ENCODE results near the gene RLF.
A peak's percentile ranks its signal among the peaks of the same experiment; 100 is the strongest.

The RLF gene

GRCh38 chr1:40244138-40244744, 83.1 kb downstream of the RLF start:
- DNase-seq = no peak

GRCh38 chr1:40245686-40246085, 84.5 kb downstream of the RLF start:
- no peak for DNase-seq

GRCh38 chr1:40247655-40248054, 86.5 kb downstream of the RLF start, which contains the start of gene TMCO2:
Gene TMCO2, plus strand, starts transcription at chr1:40247937. Its CDS starts 57 bp downstream, at chr1:40247994.
- DNase-seq = no peak

- DNase-seq = no peak
Observed at GRCh38 chr1:40248412-40248811, 87.2 kb downstream of the RLF start.

- DNase-seq = no peak
Observed at GRCh38 chr1:40251456-40251855, 90.3 kb downstream of the RLF start.

DNA sequence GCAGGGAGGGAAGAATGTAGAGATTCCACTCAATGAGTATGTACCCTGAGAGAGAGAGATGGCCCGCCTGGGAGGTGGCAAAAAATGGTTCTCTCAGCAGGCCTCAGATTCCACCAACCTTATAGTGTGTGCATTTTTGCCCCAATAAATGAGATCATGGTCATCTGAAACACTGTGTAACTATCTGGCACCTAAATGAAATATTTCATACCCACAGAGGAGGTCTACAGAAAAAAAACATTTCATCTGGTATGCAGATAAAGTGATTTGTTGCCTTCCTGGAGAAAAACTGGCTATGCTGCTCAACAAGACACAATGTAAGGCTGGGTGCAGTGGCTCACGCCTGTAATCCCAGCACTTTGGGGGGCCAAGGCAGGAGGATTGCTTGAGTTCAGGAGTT, 91.4 kb downstream of the RLF start:
- DNase-seq = no peak

GRCh38 chr1:40255231-40255630, 94.0 kb downstream of the RLF start:
- DNase-seq = no peak

DNA sequence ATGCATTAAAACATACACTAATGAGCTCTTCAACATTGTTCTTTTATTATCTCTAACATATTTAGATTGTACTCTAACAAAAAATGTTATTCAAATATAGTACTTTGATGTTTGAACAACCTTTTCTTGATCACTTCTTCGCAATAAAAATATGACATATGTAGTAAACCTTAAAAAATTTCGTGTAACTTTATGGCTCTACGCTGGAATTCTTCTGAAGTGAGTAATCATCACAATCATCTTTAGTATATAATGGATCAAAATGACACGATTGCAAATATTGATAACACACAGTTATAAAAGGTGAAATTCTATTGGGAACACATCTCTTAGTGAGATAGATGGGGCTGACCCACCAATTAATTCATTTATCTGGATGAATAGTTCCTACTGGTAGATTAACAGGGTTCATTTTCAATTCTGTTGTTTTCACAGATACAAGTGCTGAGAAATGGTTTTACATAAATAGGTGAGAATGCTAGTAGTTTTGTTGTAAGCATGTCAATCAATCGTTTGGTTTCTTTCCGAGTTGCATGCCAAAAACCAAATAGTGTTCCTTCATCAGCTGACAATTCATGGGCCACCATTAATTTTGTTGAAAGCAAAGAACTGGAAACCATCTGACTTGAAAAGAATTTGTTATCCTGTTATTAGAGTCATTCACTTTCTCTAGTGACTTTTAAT, 95.4 kb downstream of the RLF start:
- no peak for DNase-seq

DNA sequence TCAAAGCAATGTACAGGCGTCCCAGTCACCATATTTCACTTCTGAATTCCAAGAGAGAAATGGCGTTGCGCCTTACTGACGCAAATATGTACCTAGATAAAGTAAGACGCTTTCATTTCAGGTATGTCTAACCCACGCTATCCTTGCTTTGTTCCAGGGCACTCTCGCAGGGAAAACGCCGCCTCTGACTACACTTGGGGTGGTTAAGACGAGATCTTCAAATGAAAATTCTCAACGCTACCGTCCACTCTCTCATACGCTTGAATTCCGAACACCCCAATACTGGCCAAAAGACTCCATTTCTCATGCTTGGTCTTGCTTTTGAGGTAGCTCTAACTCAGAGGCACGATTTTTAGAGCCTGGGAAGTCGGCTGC, 96.1 kb downstream of the RLF start:
- peak; percentile 31 for DNase-seq

DNA sequence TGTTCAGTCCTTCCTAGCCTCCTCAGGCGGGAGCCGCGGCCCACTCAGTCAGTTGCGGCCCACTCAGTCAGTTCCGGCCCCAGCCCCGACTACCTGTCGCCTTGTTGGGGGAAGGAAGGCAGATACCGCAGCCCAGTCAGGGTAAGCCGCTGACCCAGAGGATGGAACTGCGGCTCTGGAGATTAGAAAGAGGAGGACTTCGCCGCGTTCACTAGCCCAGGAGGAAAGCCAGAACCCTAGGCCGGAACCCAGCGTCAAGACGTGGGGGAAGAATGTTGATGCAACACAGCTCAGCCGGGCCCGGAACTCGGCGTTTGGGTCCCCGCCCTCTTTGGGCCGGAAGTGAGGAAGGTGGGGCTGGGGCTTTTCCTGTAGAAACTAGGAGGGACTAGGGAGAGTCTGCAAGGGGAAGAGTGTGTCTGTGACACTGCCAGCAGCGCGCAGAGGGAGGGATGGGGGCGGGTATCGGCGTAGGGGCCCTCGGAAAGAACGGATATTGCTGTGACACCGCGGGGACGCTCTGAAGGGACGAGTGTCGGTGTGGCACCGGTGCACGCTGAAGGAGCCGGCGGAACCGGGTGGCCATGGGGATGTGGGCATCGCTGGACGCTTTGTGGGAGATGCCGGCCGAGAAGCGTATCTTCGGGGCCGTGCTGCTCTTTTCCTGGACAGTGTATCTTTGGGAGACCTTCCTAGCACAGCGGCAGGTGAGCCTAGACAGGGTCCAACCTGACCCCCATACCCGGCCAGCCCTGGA, 96.7 kb downstream of the RLF start, which contains the start of gene ZMPSTE24:
TSS of gene ZMPSTE24 (plus strand) at position 549 of the 757 bp plus-strand sequence. CDS start at position 585, 36 bp downstream.
- peak; percentile 91 for DNase-seq

DNA sequence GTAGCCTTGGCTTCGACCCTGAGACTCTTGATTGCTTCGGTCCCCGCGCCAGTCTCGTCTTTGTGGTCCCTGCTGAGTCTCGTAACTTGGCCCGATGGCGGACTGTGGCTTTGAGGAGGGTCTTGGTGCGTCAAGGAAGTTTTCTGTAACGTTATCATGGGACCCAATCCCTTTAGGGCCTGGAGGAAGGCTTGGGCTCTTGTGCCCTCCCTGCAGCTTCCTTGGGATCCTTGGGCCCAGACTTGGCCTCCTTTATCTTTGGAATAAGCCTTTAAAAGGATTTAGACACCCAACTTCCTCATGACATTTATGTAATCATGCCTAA, 97.2 kb downstream of the RLF start:
- DNase-seq = no peak

DNA sequence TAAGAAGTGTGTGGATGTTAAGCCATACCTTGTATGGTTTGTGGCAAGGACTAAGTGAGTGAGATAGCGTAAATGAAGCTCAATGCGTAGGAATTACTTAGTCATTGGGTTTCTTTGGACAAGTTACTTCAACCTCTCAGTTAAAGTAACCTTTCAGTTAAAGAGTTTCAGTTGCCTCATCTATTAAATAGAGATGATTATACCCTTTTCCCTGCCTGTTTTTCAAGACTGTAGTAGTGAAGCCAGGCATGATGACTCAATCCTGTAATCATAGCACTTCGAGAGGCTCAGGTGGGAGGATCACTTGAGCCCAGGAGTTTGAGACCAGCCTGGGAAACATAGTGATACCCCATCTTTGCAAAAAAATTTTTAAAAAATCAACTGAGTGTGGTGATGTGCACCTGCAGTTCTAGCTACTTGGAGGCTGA, 103.2 kb downstream of the RLF start:
- no peak for DNase-seq

DNA sequence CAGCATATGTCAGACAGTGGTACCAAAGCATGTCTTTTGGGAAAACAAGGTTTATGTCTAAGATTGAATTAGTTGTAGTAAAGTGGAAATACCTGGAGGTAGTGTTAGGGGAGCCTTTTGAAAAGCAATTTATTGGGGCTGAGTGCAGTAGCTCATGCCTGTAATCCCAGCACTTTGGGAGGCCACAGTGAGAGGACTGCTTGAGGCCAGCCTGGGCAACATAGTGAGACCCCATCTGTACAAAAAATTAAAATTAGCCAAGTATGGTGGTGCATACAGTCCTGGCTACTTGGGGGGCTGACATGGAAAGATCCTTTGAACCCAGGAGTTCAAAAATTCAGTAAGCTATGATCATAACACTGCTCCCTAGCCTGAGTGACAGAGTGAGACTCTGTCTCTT, 104.1 kb downstream of the RLF start:
- DNase-seq = no peak

DNA sequence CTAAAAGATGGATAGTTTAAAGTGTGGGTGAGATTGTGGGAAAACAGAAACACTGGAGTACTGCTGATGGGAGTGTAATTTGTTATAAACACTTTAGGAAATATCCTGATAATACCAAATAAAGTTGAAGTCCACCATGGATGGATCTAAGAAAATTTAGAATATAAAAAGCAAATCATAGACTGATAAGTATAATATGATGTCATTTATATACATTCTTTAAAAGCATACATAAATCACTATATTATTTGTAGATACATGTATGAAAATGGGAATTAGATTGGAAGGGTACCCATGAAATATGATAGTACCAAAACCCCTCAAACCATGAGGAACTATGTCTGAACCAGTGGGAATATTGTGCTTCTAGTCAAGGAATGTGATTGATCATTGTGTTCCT, 104.7 kb downstream of the RLF start:
- no peak for DNase-seq

DNA sequence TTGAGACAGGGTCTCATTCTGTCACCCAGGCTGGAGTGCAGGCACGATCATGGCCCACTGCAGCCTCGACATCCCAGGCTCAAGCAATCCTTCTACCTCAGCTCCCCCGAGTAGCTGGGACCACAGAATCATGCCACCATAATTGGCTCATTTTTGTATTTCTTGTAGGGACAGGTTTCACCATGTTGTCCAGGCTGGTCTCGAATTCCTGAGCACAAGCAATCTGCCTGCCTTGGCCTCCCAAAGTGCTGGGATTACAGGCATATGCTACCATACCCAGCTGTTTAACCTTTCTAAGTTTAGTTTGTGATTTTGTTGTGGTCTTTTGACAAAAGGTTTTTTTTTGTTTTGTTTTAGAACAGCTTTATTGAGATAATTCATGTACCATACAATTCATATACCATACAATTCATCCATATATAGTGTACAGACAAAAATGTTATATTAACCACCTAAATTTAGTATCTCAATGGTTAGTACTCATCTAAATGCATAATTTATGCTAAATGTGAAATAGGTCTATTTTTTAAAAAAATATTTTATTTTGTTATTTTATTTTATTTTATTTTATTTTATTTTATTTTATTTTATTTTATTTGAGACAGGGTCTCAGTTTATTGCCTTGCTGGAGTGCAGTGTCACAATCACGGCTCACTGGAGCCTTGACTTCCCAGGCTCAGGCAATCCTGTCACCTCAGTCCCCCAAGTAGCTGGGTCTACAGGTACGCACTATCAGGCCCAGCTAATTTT, 105.8 kb downstream of the RLF start:
- DNase-seq = no peak

GRCh38 chr1:40267767-40268187, 106.6 kb downstream of the RLF start:
- DNase-seq = peak; percentile 84

GRCh38 chr1:40268211-40268610, 107.0 kb downstream of the RLF start:
- no peak for DNase-seq

- DNase-seq = no peak
Observed at GRCh38 chr1:40270152-40270834, 109.1 kb downstream of the RLF start.

GRCh38 chr1:40272653-40273213, 111.5 kb downstream of the RLF start:
- no peak for DNase-seq

DNA sequence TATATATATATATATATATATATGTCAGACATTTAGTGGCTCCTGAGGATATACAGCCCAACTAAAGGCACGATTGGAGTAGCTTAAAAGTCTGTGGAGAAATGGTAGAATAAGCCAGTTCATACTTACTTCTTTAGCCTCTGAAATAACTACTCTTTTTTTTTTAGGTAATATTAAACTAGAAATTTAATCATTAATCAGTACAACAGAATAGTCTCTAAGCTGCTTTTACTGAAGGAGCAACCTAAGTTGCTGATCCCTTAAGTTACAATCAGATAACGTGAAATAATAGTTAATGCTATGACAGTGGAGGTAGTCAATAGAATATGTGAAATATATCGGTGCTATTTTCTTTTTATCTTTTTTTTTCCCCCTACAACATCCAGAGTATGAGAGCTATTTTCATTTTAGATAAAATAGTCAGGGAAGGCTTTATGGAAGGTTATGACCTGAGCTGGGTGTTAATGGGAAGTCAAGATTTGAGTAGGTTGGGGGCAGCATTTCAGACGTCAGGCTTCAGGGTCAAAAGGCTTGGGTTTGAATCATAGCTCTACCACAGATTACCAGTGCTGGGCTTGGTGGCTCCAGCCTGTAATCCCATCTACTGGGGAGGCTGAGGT, 112.5 kb downstream of the RLF start:
- no peak for DNase-seq

DNA sequence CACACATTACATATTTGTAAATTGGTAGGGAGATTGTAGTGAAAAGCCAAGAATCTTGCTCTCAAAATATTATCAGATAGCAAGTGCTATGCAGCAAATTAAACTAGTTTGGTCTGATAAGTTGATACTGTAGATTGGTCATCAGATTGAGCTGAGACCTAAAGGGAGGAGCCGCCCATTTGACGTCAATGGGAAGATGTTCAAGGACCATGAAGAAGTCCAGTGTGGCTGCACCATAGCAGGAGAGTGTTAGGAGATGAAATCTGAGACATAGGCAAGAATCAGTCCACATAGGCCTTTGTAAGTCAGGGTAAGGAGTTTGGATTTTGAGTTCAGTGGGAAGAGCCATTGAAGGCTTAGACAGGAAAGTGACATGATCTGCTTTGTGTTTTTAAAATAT, 113.1 kb downstream of the RLF start:
- DNase-seq = no peak

DNA sequence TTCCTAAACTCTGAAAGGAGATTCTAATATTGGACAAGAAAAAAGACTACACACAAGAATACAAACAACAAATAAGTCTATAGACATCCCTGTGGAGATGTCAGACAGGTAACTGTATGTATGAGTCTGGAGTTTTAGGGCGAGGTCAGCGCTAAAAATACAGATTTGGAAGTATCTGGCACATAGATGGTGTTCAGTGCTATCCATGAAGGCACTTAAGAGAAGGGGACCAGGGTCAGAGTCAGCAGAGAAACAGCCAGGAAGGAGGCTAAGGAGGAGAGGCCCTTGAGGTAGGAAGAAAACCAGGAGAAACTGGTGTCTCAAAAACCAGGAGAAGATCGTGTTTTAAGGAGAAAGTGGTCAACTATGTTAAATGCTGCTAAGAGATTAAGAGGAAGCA, 114.9 kb downstream of the RLF start:
- DNase-seq = no peak
